HG02642 (cell line): ENCODE measurements around the gene PDGFD.
A peak's percentile ranks its signal among the peaks of the same experiment; 100 is the strongest.

ENCODE experiments used
- ATAC-seq: cut with Tn5 transposase; IDR thresholded peaks from one replicate; pipeline ENCODE4 v1.9.1; 2021; ENCODE audit warnings: mild to moderate bottlenecking; ENCODE audit not compliant: unreplicated experiment, poor library complexity

The PDGFD gene

GRCh38 chr11:103929170-103929903 is 234.6 kb downstream of the PDGFD start:
- peak; percentile 96 for ATAC-seq

- ATAC-seq: peak; percentile 8
These were observed 235.2 kb downstream of the PDGFD start for GRCh38 chr11:103928802-103929161.

GRCh38 chr11:103928040-103928801 is 235.7 kb downstream of the PDGFD start:
- no peak for ATAC-seq

- ATAC-seq: no peak
These were observed 236.4 kb downstream of the PDGFD start for GRCh38 chr11:103927535-103927934.

- ATAC-seq: no peak
These were observed 237.0 kb downstream of the PDGFD start for GRCh38 chr11:103926990-103927389.

- no peak for ATAC-seq
These were observed 239.6 kb downstream of the PDGFD start for GRCh38 chr11:103924166-103925013.

- ATAC-seq: peak; percentile 45
These were observed 240.5 kb downstream of the PDGFD start for GRCh38 chr11:103923451-103923931.

GRCh38 chr11:103920933-103921332 is 243.0 kb downstream of the PDGFD start:
- ATAC-seq: no peak

GRCh38 chr11:103920449-103920848 is 243.5 kb downstream of the PDGFD start:
- ATAC-seq: peak; percentile 51

- ATAC-seq: no peak
These were observed 253.2 kb downstream of the PDGFD start for GRCh38 chr11:103910721-103911120.

- no peak for ATAC-seq
These were observed 256.1 kb downstream of the PDGFD start for GRCh38 chr11:103907548-103908455.

- no peak for ATAC-seq
These were observed 256.8 kb downstream of the PDGFD start for GRCh38 chr11:103907136-103907535.

- ATAC-seq: no peak
These were observed 257.6 kb downstream of the PDGFD start for GRCh38 chr11:103906291-103906867.

GRCh38 chr11:103904324-103904667 is 259.7 kb downstream of the PDGFD start:
- ATAC-seq: peak; percentile 83

- ATAC-seq: peak; percentile 86
These were observed 260.2 kb downstream of the PDGFD start for GRCh38 chr11:103903621-103904323.

- no peak for ATAC-seq
These were observed 261.0 kb downstream of the PDGFD start for GRCh38 chr11:103902994-103903393.

GRCh38 chr11:103901656-103902055 is 262.3 kb downstream of the PDGFD start:
- no peak for ATAC-seq

- ATAC-seq: peak; percentile 79
These were observed 265.2 kb downstream of the PDGFD start for GRCh38 chr11:103898577-103899336.
